Aorta (tissue), 5 donors: ENCODE measurements around the gene AQR. TPM values are rescaled to one million over a fixed set of nuclear protein-coding genes. Genes with fewer than 3 reads are reported as not detected.
"Not testable (repeated sequence)": the region's sequence is repeated elsewhere in the genome, so short reads cannot be mapped to it uniquely, and the experiment has no call there.

Experiments
- ATAC-seq: fragments of 200-7000 bp; cut with Tn5 transposase; one replicate; pipeline ENCODE4 v1.9.1; 2022; ENCODE audit warnings: moderate library complexity; ENCODE audit not compliant: low FRiP score
- DNase-seq, 2 donors: peaks; one replicate each; pipeline ENCODE4 v3.0.0-alpha.2; 2020
- H3K27ac ChIP-seq, 2 donors: one replicate each; pipeline ENCODE4 v1.5.1; 2013; ENCODE audit warnings: low read length in 2 of 2, mild to moderate bottlenecking in 2 of 2, moderate library complexity in 2 of 2, control low read depth in 1 of 2, inconsistent platforms in 1 of 2, low read depth in 1 of 2
- H3K27me3 ChIP-seq, 2 donors: one replicate each; pipeline ENCODE4 v1.6.1; 2013; ENCODE audit warnings: control low read depth in 1 of 2, low read length in 1 of 2, mild to moderate bottlenecking in 1 of 2, moderate library complexity in 1 of 2; ENCODE audit not compliant: insufficient read depth in 2 of 2, control insufficient read depth in 1 of 2
- H3K36me3 ChIP-seq, 2 donors: one replicate each; pipeline ENCODE4 v1.6.1; 2013; ENCODE audit warnings: control low read depth in 1 of 2, low read length in 1 of 2, mild to moderate bottlenecking in 1 of 2; ENCODE audit not compliant: insufficient read depth in 2 of 2, control insufficient read depth in 1 of 2
- H3K4me1 ChIP-seq, 2 donors: one replicate each; pipeline ENCODE4 v1.6.1; 2013; ENCODE audit warnings: low read length in 2 of 2, control low read depth in 1 of 2, mild to moderate bottlenecking in 1 of 2, moderate library complexity in 1 of 2; ENCODE audit not compliant: insufficient read depth in 2 of 2, control insufficient read depth in 1 of 2
- H3K4me3 ChIP-seq, 2 donors: one replicate each; pipeline ENCODE4 v1.5.1; 2013; ENCODE audit warnings: low read length in 2 of 2, control low read depth in 1 of 2, mild to moderate bottlenecking in 1 of 2
- H3K9me3 ChIP-seq: one replicate; pipeline ENCODE4 v1.6.1; 2013; ENCODE audit warnings: mild to moderate bottlenecking, low read length; ENCODE audit not compliant: control insufficient read depth
- WGBS, 2 donors: extraction: QIAGEN DNeasy Blood & Tissue Kit; methylation state at CpG; one replicate each; pipeline ENCODE4 v1.1.7; 2013; 5-methylcytosine and 5-hydroxymethylcytosine counted together
- intact Hi-C, 2 donors: fragments of 100-400 bp; cut with DNase I; formaldehyde crosslinking; loops; one replicate each; pipeline versions ENCODE4 v1.14.2 to v1.15.0; 2022
- polyA plus RNA-seq, 2 donors: library from polyadenylated mRNA; stranded (reverse); fragments of 200-250 nt; gene quantifications; one replicate each; pipeline ENCODE4 v1.2.3, GENCODE V29; 2013
- total RNA-seq, 2 donors: library from RNA; stranded (reverse); fragmentation: NEBNext Ultra II Directional; extraction: Animal tissue kit (Norgen Biotek cat#: 25700); gene quantifications; one replicate each; pipeline ENCODE4 v1.2.1, GENCODE V29; 2021
- donor health status: healthy with polysubstance abuse.
- donor health status: Bipolar disorder and iron deficiency.
- donor health status: DM: no; HTN: no; CAD: no.
- donor health status: DM: no; HTN: no; CAD: no.
- donor health status: DM: yes; HTN: yes; CAD: no.

The AQR gene
- total and polyA plus RNA-seq, 4 donors, result 3.8 to 28.9 (median 19.8) TPM

DNA sequence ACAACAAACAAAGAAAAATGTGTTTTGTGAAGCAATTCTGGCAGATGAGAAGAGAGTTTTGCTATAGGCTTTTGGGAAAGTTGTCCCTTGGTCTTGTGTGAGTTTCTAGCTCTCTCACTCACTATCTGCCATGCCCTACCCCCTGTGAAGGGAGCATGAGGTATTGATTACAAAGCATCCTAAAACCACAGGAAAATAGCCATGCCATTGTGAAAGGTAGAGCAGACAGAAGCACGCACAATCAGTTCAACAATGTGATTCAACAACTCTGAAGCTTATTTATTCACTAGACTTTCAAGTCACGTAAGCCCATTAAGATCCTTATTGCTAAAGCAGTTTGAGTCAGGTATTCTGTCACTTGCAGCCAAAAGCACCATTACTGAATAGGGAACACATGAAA lies 6.5 kb upstream of the AQR start:
- DNase-seq (no peak), ATAC-seq (no peak)
- 92 to 95% methylated on average over 2 of the region's 2 CpGs for WGBS, 2 donors
- Histone ChIP-seq H3K27ac (no peak overlapping the region), H3K27me3 (no peaks in the 10 kb centered on the region), H3K4me3 (no peak overlapping the region), H3K36me3 (no peaks in the 10 kb centered on the region), H3K4me1 (no peaks in the 10 kb centered on the region), H3K9me3 (no peaks in the 10 kb centered on the region)
- intact Hi-C loops, result no loop called here

DNA sequence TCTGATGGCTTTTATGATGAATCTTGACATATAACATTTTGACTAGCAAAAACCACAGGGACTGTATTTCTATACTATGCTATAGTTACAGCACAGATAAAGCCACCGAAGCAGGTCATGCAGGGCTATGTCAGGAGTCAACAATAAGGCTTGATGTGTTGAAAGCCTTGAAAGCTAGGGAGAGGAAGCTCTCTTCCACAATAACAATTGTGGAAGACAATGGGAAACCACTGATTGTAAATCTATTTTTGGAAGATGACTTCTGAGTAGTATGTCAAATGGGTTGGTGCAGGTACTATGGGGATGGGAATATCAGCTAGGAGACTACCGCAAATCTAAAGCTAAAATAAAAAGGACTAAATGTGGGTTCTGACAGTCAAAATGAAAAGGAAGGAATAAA lies 4.0 kb upstream of the AQR start:
- H3K27ac ChIP-seq, result no peak overlapping the region
- intact Hi-C loops, result no loop called here
- no peak for ATAC-seq

DNA sequence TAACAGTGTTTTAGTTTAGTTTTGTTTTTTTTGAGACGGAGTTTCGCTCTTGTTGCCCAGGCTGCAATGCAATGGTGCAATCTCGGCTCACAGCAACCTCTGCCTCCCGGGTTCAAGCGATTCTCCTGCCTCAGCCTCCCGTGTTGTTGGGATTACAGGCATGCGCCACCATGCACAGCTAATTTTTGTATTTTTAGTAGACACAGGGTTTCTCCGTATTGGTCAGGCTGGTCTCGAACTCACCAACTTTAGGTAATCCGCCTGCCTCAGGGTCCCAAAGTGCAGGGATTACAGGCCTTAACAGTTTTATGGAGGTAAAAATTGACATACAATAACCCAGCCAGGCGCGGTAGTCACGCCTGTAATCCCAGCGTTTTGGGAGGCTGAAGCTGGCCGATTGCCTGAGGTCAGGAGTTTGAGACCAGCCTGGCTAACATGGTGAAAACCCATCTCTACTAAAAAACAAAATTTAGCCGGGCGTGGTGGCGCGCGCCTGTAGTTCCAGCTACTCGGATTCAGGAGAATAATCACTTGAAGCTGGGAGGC lies 629 bp upstream of the AQR start:
- ATAC-seq, intact Hi-C loops, H3K9me3 ChIP-seq, H3K4me1 ChIP-seq, H3K36me3 ChIP-seq, H3K27ac ChIP-seq, DNase-seq, H3K27me3 ChIP-seq: not testable (repeated sequence)
- H3K4me3 ChIP-seq, result peak overlapping the region; percentile 16 to 37
- WGBS, 2 donors, result 66 to 67% methylated on average over 21 of the region's 21 CpGs

More for the DNA sequence above, 4.0 kb upstream of the AQR start:
- DNase-seq, result no peak
- Histone ChIP-seq H3K36me3 (no peaks in the 10 kb centered on the region), H3K4me1 (no peaks in the 10 kb centered on the region), H3K27me3 (no peaks in the 10 kb centered on the region), H3K4me3 (no peak overlapping the region), H3K9me3 (no peaks in the 10 kb centered on the region)
- 92% methylated on average over 2 of the region's 2 CpGs for WGBS, 2 donors

GRCh38 chr15:34964277-34964676 lies 5.3 kb downstream of the AQR start:
- no peaks in the 10 kb centered on the region for H3K27me3 ChIP-seq
- no peaks in the 10 kb centered on the region for H3K9me3 ChIP-seq
- no peak overlapping the region for H3K4me3 ChIP-seq
- no peak overlapping the region for H3K27ac ChIP-seq
- H3K36me3 ChIP-seq, result peaks cover 0 to 2% of the 10 kb centered on the region in 2 donors
- 75 to 92% methylated on average over 2 of the region's 2 CpGs for WGBS, 2 donors
- intact Hi-C loops, result no loop called here
- DNase-seq, result no peak
- H3K4me1 ChIP-seq, result no peaks in the 10 kb centered on the region
- ATAC-seq, result no peak

DNA sequence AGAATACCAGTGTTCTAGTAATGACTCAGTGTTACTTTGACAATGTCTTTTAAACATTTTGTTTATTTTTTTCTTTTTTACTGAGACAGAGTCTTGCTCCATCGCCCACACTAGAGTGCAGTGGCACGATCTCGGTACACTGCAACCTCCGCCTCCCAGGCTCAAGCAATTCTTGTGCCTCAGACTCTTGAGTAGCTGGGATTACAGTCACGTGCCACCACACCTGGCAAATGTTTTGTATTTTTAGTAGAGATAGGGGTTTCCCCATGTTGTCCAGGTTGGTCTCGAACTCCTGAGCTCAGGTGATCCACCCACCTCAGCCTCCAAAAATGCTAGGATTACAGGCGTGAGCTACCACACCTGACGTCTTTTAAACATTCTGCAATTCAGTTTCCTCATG lies 15.7 kb downstream of the AQR start:
- intact Hi-C loops, result no loop called here
- Histone ChIP-seq H3K4me1 (peaks cover 0 to 2% of the 10 kb centered on the region in 2 donors), H3K36me3 (peaks cover 0 to 2% of the 10 kb centered on the region in 2 donors), H3K4me3 (no peak overlapping the region), H3K9me3 (no peaks in the 10 kb centered on the region), H3K27me3 (no peaks in the 10 kb centered on the region), H3K27ac (no peak overlapping the region)
- DNase-seq, result no peak
- WGBS, 2 donors, result 84 to 85% methylated on average over 8 of the region's 8 CpGs
- ATAC-seq, result no peak

GRCh38 chr15:34952481-34952880 lies 17.1 kb downstream of the AQR start:
- ATAC-seq (no peak), DNase-seq (no peak)
- no peaks in the 10 kb centered on the region for H3K4me1 ChIP-seq
- no peaks in the 10 kb centered on the region for H3K36me3 ChIP-seq
- no peaks in the 10 kb centered on the region for H3K9me3 ChIP-seq
- no peaks in the 10 kb centered on the region for H3K27me3 ChIP-seq
- no peak overlapping the region for H3K27ac ChIP-seq
- H3K4me3 ChIP-seq, result no peak overlapping the region
- intact Hi-C loops, result no loop called here

- WGBS, 2 donors, result 27 to 31% methylated on average over 1 of the region's 1 CpG
- DNase-seq (no peak), ATAC-seq (no peak)
- Histone ChIP-seq H3K4me3 (no peak overlapping the region), H3K27ac (no peak overlapping the region), H3K9me3 (no peaks in the 10 kb centered on the region), H3K4me1 (no peaks in the 10 kb centered on the region), H3K36me3 (no peaks in the 10 kb centered on the region), H3K27me3 (no peaks in the 10 kb centered on the region)
- intact Hi-C loops, result no loop called here
Observed at GRCh38 chr15:34951993-34952392, 17.5 kb downstream of the AQR start.

- ATAC-seq (no peak), DNase-seq (no peak)
- Histone ChIP-seq H3K36me3 (no peaks in the 10 kb centered on the region), H3K27ac (no peak overlapping the region), H3K27me3 (no peaks in the 10 kb centered on the region), H3K4me3 (no peak overlapping the region), H3K9me3 (no peaks in the 10 kb centered on the region), H3K4me1 (no peaks in the 10 kb centered on the region)
- 85 to 92% methylated on average over 3 of the region's 3 CpGs for WGBS, 2 donors
- intact Hi-C loops, result no loop called here
Observed at GRCh38 chr15:34944936-34945335, 24.6 kb downstream of the AQR start.

- Histone ChIP-seq H3K4me1 (no peaks in the 10 kb centered on the region), H3K9me3 (no peaks in the 10 kb centered on the region), H3K27ac (no peak overlapping the region), H3K27me3 (no peaks in the 10 kb centered on the region), H3K4me3 (no peak overlapping the region), H3K36me3 (no peaks in the 10 kb centered on the region)
- no peak for DNase-seq
- intact Hi-C loops, result no loop called here
- no peak for ATAC-seq
Observed at GRCh38 chr15:34943711-34944110, 25.8 kb downstream of the AQR start.
